Hematopoietic multipotent progenitor cell (in vitro differentiated cells): ENCODE measurements around the gene SULF2. TPM values are rescaled to one million over a fixed set of nuclear protein-coding genes. Genes with fewer than 3 reads are reported as not detected.
A peak's percentile ranks its signal among the peaks of the same experiment; 100 is the strongest.
"Not testable (repeated sequence)": the region's sequence is repeated elsewhere in the genome, so short reads cannot be mapped to it uniquely, and the experiment has no call there.

Experiments used
- DNase-seq, 3 donors: peaks; one replicate each; pipeline ENCODE4 v3.0.0-alpha.2; 2011 to 2015; ENCODE audit warnings: low read depth in 2 of 3, low spot score in 2 of 3
- total RNA-seq: library from RNA; depleted of rRNA; stranded (reverse); fragments of >200 nt; gene quantifications from one replicate; pipeline ENCODE4 v1.2.3, GENCODE V29; 2012

SULF2 gene
- total RNA-seq, 1 donor, result 1.3 TPM

GRCh38 chr20:47805951-47806350 lies 20.7 kb upstream of the SULF2 start:
- DNase-seq, result no peak

GRCh38 chr20:47804972-47805371 lies 19.7 kb upstream of the SULF2 start:
- DNase-seq, result not testable (repeated sequence)

- not testable (repeated sequence) for DNase-seq
These were observed 19.0 kb upstream of the SULF2 start for GRCh38 chr20:47804224-47804825.

GRCh38 chr20:47802975-47803374 lies 17.7 kb upstream of the SULF2 start:
- DNase-seq, result no peak

- DNase-seq, result no peak
These were observed 17.1 kb upstream of the SULF2 start for GRCh38 chr20:47802226-47802920.

GRCh38 chr20:47801759-47802158 lies 16.5 kb upstream of the SULF2 start:
- DNase-seq, result no peak

GRCh38 chr20:47801079-47801478 lies 15.8 kb upstream of the SULF2 start:
- DNase-seq, result no peak

GRCh38 chr20:47800623-47801022 lies 15.3 kb upstream of the SULF2 start:
- no peak for DNase-seq

GRCh38 chr20:47799116-47799715 lies 13.9 kb upstream of the SULF2 start:
- DNase-seq, result no peak

GRCh38 chr20:47796971-47797370 lies 11.7 kb upstream of the SULF2 start:
- DNase-seq, result no peak

GRCh38 chr20:47795214-47795907 lies 10.1 kb upstream of the SULF2 start:
- peak in 1 of 3 donors; percentile 42 for DNase-seq

GRCh38 chr20:47794264-47794663 lies 9.0 kb upstream of the SULF2 start:
- DNase-seq, result not testable (repeated sequence)

GRCh38 chr20:47792021-47792618 lies 6.8 kb upstream of the SULF2 start:
- no peak for DNase-seq

- DNase-seq, result no peak
These were observed 5.9 kb upstream of the SULF2 start for GRCh38 chr20:47791084-47791599.

- no peak for DNase-seq
These were observed 5.3 kb upstream of the SULF2 start for GRCh38 chr20:47790580-47790965.

- no peak for DNase-seq
These were observed 4.7 kb upstream of the SULF2 start for GRCh38 chr20:47789764-47790579.

GRCh38 chr20:47789081-47789763 lies 3.9 kb upstream of the SULF2 start:
- no peak for DNase-seq

GRCh38 chr20:47788741-47789080 lies 3.4 kb upstream of the SULF2 start:
- DNase-seq, result no peak

GRCh38 chr20:47786765-47787107 lies 1.5 kb upstream of the SULF2 start:
- DNase-seq, result no peak
